Neural progenitor cell (in vitro differentiated cells): ENCODE measurements around the gene SYNDIG1L. TPM values are rescaled to one million over a fixed set of nuclear protein-coding genes. Genes with fewer than 3 reads are reported as not detected.
A peak's percentile ranks its signal among the peaks of the same experiment; 100 is the strongest.

Source experiments
- DNase-seq: peaks from one replicate; pipeline ENCODE4 v3.0.0-alpha.2; 2016; ENCODE audit warnings: low spot score
- H2AFZ ChIP-seq: fragments of 200-600 bp; sonication (generic); replicated peaks from 2 replicates; pipeline ENCODE4 v1.6.1; 2016; ENCODE audit warnings: antibody characterized with exemption
- H3F3A ChIP-seq: fragments of 200-600 bp; sonication (generic); 2 replicates; pipeline ENCODE4 v1.6.1; 2016; ENCODE audit warnings: antibody characterized with exemption, low read depth
- H3K27ac ChIP-seq: fragments of 200-600 bp; sonication (generic); 2 replicates; pipeline ENCODE4 v1.5.1; 2016; ENCODE audit warnings: mild to moderate bottlenecking
- H3K27me3 ChIP-seq: fragments of 200-600 bp; sonication (generic); 2 replicates; pipeline ENCODE4 v1.6.1; 2016; ENCODE audit warnings: mild to moderate bottlenecking, moderate library complexity
- H3K36me3 ChIP-seq: fragments of 200-600 bp; sonication (generic); 2 replicates; pipeline ENCODE4 v1.5.1; 2016
- H3K4me1 ChIP-seq: fragments of 200-600 bp; sonication (generic); 2 replicates; pipeline ENCODE4 v1.6.1; 2016; ENCODE audit warnings: mixed run types
- H3K4me2 ChIP-seq: fragments of 200-600 bp; sonication (generic); 2 replicates; pipeline ENCODE4 v1.6.1; 2016
- H3K4me3 ChIP-seq: fragments of 200-600 bp; sonication (generic); 2 replicates; pipeline ENCODE4 v1.5.1; 2016
- H3K79me2 ChIP-seq: fragments of 200-600 bp; sonication (generic); 2 replicates; pipeline ENCODE4 v1.6.1; 2016; ENCODE audit warnings: low read depth
- H3K9ac ChIP-seq: fragments of 200-600 bp; sonication (generic); 2 replicates; pipeline ENCODE4 v1.6.1; 2016
- H3K9me3 ChIP-seq: fragments of 200-600 bp; sonication (generic); 2 replicates; pipeline ENCODE4 v1.5.1; 2016; ENCODE audit warnings: low read depth
- H4K20me1 ChIP-seq: fragments of 200-600 bp; sonication (generic); 2 replicates; pipeline ENCODE4 v1.6.1; 2016; ENCODE audit warnings: low read depth
- H3K27ac Mint-ChIP-seq: 3 replicates; pipeline ENCODE4 v1.8.0; 2021; ENCODE audit warnings: mixed read lengths
- H3K27me3 Mint-ChIP-seq: 2 replicates; pipeline ENCODE4 v1.8.0; 2022; ENCODE audit warnings: low read depth, mild to moderate bottlenecking, inconsistent platforms, moderate library complexity, mixed read lengths; ENCODE audit not compliant: insufficient read depth
- H3K36me3 Mint-ChIP-seq: 3 replicates; pipeline ENCODE4 v1.8.0; 2021; ENCODE audit warnings: mixed read lengths
- H3K4me1 Mint-ChIP-seq: 3 replicates; pipeline ENCODE4 v1.8.0; 2021; ENCODE audit warnings: mixed read lengths
- H3K4me3 Mint-ChIP-seq: 3 replicates; pipeline ENCODE4 v1.8.0; 2021; ENCODE audit warnings: mild to moderate bottlenecking, moderate library complexity, mixed read lengths
- H3K9me3 Mint-ChIP-seq: 3 replicates; pipeline ENCODE4 v1.8.0; 2020; ENCODE audit warnings: mixed read lengths
- EZH2 ChIP-seq: fragments of 200-600 bp; sonication (generic); IDR thresholded peaks from 2 replicates; pipeline ENCODE4 v1.6.1; 2017; ENCODE audit warnings: antibody characterized with exemption, mild to moderate bottlenecking, moderate library complexity
- EZH2phosphoT487 ChIP-seq: fragments of 200-600 bp; sonication (generic); IDR thresholded peaks from 2 replicates; pipeline ENCODE4 v1.6.1; 2017; ENCODE audit warnings: antibody characterized with exemption
- total RNA-seq: library from RNA; depleted of rRNA; stranded (reverse); fragments of >200 nt; gene quantifications from 2 replicates; pipeline ENCODE4 v1.2.3, GENCODE V29; 2015; ENCODE audit warnings: low replicate concordance
- TF ChIP-seq, protein P1 (sequence below): fragments of 200-600 bp; sonication (generic); IDR thresholded peaks from 2 replicates; pipeline ENCODE4 v1.5.1; 2017; ENCODE audit warnings: antibody characterized with exemption, mild to moderate bottlenecking

SYNDIG1L gene
- total RNA-seq, 1 donor from 2014 or later, result not detected

DNA sequence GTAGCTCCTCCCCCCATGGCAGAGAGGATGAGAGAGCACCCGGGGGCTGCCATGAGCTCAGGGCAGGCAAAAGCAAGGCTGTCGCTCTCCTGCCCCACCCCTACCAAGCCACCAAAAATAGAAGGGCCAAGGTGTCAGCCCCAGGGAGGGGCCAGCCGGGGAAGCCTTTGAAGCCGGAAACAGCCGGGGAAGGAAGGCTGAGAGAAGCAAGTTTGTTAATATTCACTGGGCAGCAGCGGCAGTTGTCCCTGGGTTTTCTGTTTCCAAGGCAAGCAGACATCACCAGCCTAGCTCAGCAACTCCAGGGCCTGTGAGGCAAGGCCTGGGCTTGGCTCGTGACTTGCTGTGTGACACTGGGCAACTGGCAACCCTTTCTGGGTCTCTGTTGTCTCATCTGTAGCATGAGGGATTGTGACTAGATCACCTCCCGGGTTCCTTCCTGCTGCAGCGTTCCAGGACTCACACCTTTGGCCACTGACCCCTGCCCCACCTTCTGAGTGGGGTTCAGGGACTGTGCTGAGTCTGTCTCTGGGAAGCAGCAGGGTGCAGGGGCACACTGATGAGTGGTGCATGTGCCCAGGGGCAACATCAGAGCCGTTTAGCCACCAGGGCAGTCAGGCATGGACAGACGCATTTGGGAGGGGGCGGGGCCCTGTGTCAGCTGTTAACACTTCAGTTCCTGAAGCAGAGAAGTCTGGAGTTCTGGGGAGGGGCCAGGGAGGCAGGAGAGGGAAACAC lies 24.3 kb downstream of the SYNDIG1L start:
- Histone ChIP-seq H3K4me3 (no peak overlapping the region), H3K4me1 (peaks cover 41% of the 10 kb centered on the region), H3K9me3 (no peaks in the 10 kb centered on the region), H4K20me1 (no peaks in the 10 kb centered on the region), H3K4me2 (peak overlapping the region; percentile 66), H3K36me3 (no peaks in the 10 kb centered on the region), H3K27ac (no peak overlapping the region), H3K27me3 (no peaks in the 10 kb centered on the region), H3K9ac (no peak overlapping the region), H3K79me2 (no peaks in the 10 kb centered on the region), H2AFZ (peak overlapping the region; percentile 85), H3F3A (peaks cover 23% of the 10 kb centered on the region)
- peak; percentile 76 for DNase-seq
- Mint-ChIP-seq H3K27ac (no peak overlapping the region), H3K9me3 (no peaks in the 10 kb centered on the region), H3K27me3 (peaks cover 10% of the 10 kb centered on the region), H3K36me3 (no peaks in the 10 kb centered on the region), H3K4me3 (peak overlapping the region; percentile 53), H3K4me1 (peaks cover 32% of the 10 kb centered on the region)
- TF ChIP-seq, protein P1, sequence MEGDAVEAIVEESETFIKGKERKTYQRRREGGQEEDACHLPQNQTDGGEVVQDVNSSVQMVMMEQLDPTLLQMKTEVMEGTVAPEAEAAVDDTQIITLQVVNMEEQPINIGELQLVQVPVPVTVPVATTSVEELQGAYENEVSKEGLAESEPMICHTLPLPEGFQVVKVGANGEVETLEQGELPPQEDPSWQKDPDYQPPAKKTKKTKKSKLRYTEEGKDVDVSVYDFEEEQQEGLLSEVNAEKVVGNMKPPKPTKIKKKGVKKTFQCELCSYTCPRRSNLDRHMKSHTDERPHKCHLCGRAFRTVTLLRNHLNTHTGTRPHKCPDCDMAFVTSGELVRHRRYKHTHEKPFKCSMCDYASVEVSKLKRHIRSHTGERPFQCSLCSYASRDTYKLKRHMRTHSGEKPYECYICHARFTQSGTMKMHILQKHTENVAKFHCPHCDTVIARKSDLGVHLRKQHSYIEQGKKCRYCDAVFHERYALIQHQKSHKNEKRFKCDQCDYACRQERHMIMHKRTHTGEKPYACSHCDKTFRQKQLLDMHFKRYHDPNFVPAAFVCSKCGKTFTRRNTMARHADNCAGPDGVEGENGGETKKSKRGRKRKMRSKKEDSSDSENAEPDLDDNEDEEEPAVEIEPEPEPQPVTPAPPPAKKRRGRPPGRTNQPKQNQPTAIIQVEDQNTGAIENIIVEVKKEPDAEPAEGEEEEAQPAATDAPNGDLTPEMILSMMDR, result no peak
- TF ChIP-seq EZH2phosphoT487 (no peak), EZH2 (no peak)

DNA sequence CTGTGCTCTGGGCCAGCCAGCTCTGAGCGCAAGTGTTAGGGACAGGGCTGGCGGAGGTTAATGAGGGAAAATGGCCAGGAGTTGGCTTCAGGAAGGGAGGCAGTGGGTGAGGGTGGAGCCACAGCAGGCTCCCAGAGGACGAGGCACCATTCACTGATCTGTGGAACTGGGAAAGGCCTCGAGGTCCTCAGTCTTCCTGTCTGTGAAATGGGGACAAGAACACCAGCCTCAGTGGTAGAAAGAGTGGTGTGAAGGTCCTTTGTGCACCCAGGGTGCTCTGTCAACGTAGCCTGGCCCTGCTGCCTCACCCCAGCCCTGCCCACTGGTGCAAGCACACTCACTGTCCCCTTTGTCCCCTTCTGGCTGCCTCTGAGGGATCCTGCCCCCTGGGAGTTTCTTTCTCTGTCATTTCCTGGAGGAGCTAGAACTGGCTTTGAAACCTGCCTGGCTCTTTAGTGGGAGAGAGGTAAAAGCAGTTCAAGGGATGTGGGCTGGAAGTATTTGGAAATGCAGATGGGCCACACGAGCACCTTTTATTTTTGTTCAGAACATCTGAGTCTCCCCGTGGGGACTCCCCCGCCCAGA lies 25.0 kb downstream of the SYNDIG1L start:
- H3K9ac ChIP-seq, result no peak overlapping the region
- H3K27me3 Mint-ChIP-seq, result peaks cover 10% of the 10 kb centered on the region
- TF ChIP-seq EZH2phosphoT487 (no peak), EZH2 (no peak)
- TF ChIP-seq, protein P1, result no peak
- H4K20me1 ChIP-seq, result no peaks in the 10 kb centered on the region
- peak overlapping the region; percentile 66 for H3K4me2 ChIP-seq
- H3K36me3 ChIP-seq, result no peaks in the 10 kb centered on the region
- peaks cover 32% of the 10 kb centered on the region for H3K4me1 Mint-ChIP-seq
- H3K79me2 ChIP-seq, result no peaks in the 10 kb centered on the region
- H3F3A ChIP-seq, result peaks cover 23% of the 10 kb centered on the region
- no peak overlapping the region for H3K4me3 ChIP-seq
- no peaks in the 10 kb centered on the region for H3K9me3 Mint-ChIP-seq
- peaks cover 41% of the 10 kb centered on the region for H3K4me1 ChIP-seq
- H3K27ac Mint-ChIP-seq, result no peak overlapping the region
- DNase-seq, result no peak
- no peak overlapping the region for H3K27ac ChIP-seq
- no peaks in the 10 kb centered on the region for H3K27me3 ChIP-seq
- H2AFZ ChIP-seq, result peak overlapping the region; percentile 85
- H3K9me3 ChIP-seq, result no peaks in the 10 kb centered on the region
- peak overlapping the region; percentile 12 for H3K4me3 Mint-ChIP-seq
- H3K36me3 Mint-ChIP-seq, result no peaks in the 10 kb centered on the region

DNA sequence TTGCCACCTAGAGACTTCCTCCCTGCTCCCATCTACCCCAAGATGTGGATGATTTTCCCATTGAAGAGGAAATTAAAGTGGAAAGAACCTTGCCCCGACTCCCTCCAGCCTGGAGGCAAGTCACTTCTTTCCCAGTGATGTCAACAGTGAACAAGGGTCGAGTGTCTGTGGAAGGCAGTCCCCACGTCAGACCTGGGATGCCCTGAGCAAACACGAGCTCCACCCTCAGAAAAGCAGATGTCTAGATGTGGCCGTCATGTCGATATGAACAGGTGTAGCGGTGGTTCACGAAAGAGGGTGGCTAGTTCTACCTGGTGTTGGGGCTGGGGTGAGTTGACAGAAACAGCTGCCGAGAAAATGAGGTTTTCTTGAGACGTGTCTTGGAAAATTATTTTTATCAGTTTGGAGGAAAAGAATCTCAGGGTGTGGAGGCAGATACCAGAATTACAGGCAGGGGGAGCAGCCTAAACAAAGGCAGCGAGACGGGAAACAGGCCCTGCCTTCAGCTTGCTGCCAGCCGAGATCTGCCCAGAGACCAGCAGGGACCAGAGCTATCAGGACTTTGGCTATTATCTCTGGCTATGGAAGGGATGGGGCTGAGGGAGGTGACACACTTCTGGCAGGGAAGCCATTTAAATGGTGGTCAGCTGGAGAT lies 25.9 kb downstream of the SYNDIG1L start:
- no peaks in the 10 kb centered on the region for H3K9me3 ChIP-seq
- H3K36me3 ChIP-seq, result no peaks in the 10 kb centered on the region
- no peak overlapping the region for H3K4me2 ChIP-seq
- no peak overlapping the region for H3K9ac ChIP-seq
- no peak overlapping the region for H3K4me3 Mint-ChIP-seq
- peaks cover 23% of the 10 kb centered on the region for H3F3A ChIP-seq
- peak; percentile 53 for DNase-seq
- peaks cover 32% of the 10 kb centered on the region for H3K4me1 Mint-ChIP-seq
- peak overlapping the region; percentile 75 for H2AFZ ChIP-seq
- H3K36me3 Mint-ChIP-seq, result no peaks in the 10 kb centered on the region
- TF ChIP-seq EZH2 (no peak), EZH2phosphoT487 (no peak)
- TF ChIP-seq, protein P1, result no peak
- no peak overlapping the region for H3K4me3 ChIP-seq
- peaks cover 7% of the 10 kb centered on the region for H3K27me3 Mint-ChIP-seq
- H4K20me1 ChIP-seq, result no peaks in the 10 kb centered on the region
- H3K27ac Mint-ChIP-seq, result no peak overlapping the region
- H3K4me1 ChIP-seq, result peaks cover 48% of the 10 kb centered on the region
- H3K27me3 ChIP-seq, result no peaks in the 10 kb centered on the region
- H3K79me2 ChIP-seq, result no peaks in the 10 kb centered on the region
- no peak overlapping the region for H3K27ac ChIP-seq
- H3K9me3 Mint-ChIP-seq, result no peaks in the 10 kb centered on the region
